NCI-H226 (cell line): Measurements from ENCODE around the gene MAPK8IP1.
A peak's percentile ranks its signal among the peaks of the same experiment; 100 is the strongest.
"Not testable (repeated sequence)": the region's sequence is repeated elsewhere in the genome, so short reads cannot be mapped to it uniquely, and the experiment has no call there.

Experiments
- DNase-seq: peaks from one replicate; pipeline ENCODE4 v3.0.0-alpha.2; 2015

MAPK8IP1 gene

GRCh38 chr11:45885274-45885920 is at the start of gene MAPK8IP1:
MAPK8IP1 (plus strand) TSS chr11:45885651; CDS start chr11:45885821, 170 bp downstream.
- DNase-seq, result peak; percentile 37

- DNase-seq, result no peak
Observed at GRCh38 chr11:45839204-45839603, 46.2 kb upstream of the MAPK8IP1 start.

GRCh38 chr11:45840251-45840650 is 45.2 kb upstream of the MAPK8IP1 start:
- not testable (repeated sequence) for DNase-seq

GRCh38 chr11:45843158-45843924 is 42.1 kb upstream of the MAPK8IP1 start:
- DNase-seq, result peak; percentile 64

- DNase-seq, result no peak
Observed at GRCh38 chr11:45844822-45845578, 40.5 kb upstream of the MAPK8IP1 start.

- no peak for DNase-seq
Observed at GRCh38 chr11:45846174-45846675, 39.2 kb upstream of the MAPK8IP1 start.

GRCh38 chr11:45846974-45847910 is 38.2 kb upstream of the MAPK8IP1 start, which contains the start of gene CRY2:
CRY2 (plus strand) TSS chr11:45847475; CDS start chr11:45847491, 16 bp downstream.
- peak; percentile 87 for DNase-seq

GRCh38 chr11:45847911-45848316 is 37.5 kb upstream of the MAPK8IP1 start:
- DNase-seq, result no peak

GRCh38 chr11:45848654-45849081 is 36.8 kb upstream of the MAPK8IP1 start:
- no peak for DNase-seq

GRCh38 chr11:45850446-45850845 is 35.0 kb upstream of the MAPK8IP1 start:
- DNase-seq, result peak; percentile 48

- DNase-seq, result no peak
Observed at GRCh38 chr11:45851228-45851627, 34.2 kb upstream of the MAPK8IP1 start.

GRCh38 chr11:45852018-45852711 is 33.3 kb upstream of the MAPK8IP1 start:
- DNase-seq, result no peak

- DNase-seq, result no peak
Observed at GRCh38 chr11:45852712-45853101, 32.7 kb upstream of the MAPK8IP1 start.

GRCh38 chr11:45853332-45854219 is 31.9 kb upstream of the MAPK8IP1 start:
- no peak for DNase-seq

- DNase-seq, result no peak
Observed at GRCh38 chr11:45855308-45855707, 30.1 kb upstream of the MAPK8IP1 start.

- no peak for DNase-seq
Observed at GRCh38 chr11:45856044-45856468, 29.4 kb upstream of the MAPK8IP1 start.

GRCh38 chr11:45857961-45858474 is 27.4 kb upstream of the MAPK8IP1 start:
- peak; percentile 35 for DNase-seq

- no peak for DNase-seq
Observed at GRCh38 chr11:45858751-45859398, 26.6 kb upstream of the MAPK8IP1 start.

GRCh38 chr11:45859661-45860140 is 25.8 kb upstream of the MAPK8IP1 start:
- DNase-seq, result peak; percentile 96
